ENCODE measurements around the gene KNDC1. TPM values are rescaled to one million over a fixed set of nuclear protein-coding genes. Genes with fewer than 3 reads are reported as not detected.
A peak's percentile ranks its signal among the peaks of the same experiment; 100 is the strongest.

The KNDC1 gene
- total and polyA plus RNA-seq, 10 donors = 0.05 to 3.5 (median 1.0) TPM

GRCh38 chr10:133140417-133141143, 19.4 kb upstream of the KNDC1 start:
- no peak for DNase-seq
- Histone ChIP-seq H3K4me1 (no peaks in the 10 kb centered on the region), H3K36me3 (no peaks in the 10 kb centered on the region), H3K9me3 (no peaks in the 10 kb centered on the region), H3K4me3 (no peak overlapping the region), H3K27me3 (replicated peaks in 1 of 7) (peaks cover 0 to 58% (median 12%) of the 10 kb centered on the region in 7 donors), H3K27ac (no peak overlapping the region)
- intact Hi-C loops (cut with DNase I; ENCODE audit: low total_unique reads) = loop anchor here (10.0 kb wide), 1 partner anchor 114 kb away; no protein-coding TSS in a partner anchor
- 77 to 81% (median 78%) methylated on average over 23 to 26 of the region's 26 CpGs for WGBS, 5 donors
- TF ChIP-seq POLR2A (IDR thresholded peaks at IDR 0.05) (no peak), POLR2AphosphoS5 (IDR thresholded peaks at IDR 0.05) (no peak)
- TF ChIP-seq, protein P1, sequence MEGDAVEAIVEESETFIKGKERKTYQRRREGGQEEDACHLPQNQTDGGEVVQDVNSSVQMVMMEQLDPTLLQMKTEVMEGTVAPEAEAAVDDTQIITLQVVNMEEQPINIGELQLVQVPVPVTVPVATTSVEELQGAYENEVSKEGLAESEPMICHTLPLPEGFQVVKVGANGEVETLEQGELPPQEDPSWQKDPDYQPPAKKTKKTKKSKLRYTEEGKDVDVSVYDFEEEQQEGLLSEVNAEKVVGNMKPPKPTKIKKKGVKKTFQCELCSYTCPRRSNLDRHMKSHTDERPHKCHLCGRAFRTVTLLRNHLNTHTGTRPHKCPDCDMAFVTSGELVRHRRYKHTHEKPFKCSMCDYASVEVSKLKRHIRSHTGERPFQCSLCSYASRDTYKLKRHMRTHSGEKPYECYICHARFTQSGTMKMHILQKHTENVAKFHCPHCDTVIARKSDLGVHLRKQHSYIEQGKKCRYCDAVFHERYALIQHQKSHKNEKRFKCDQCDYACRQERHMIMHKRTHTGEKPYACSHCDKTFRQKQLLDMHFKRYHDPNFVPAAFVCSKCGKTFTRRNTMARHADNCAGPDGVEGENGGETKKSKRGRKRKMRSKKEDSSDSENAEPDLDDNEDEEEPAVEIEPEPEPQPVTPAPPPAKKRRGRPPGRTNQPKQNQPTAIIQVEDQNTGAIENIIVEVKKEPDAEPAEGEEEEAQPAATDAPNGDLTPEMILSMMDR (IDR thresholded peaks at IDR 0.05 in 8 of 11, conservative IDR thresholded peaks at IDR 0.05 in 3 of 11) = no peak

- Histone ChIP-seq H3K36me3 (no peaks in the 10 kb centered on the region), H3K4me3 (no peak overlapping the region), H3K27ac (no peak overlapping the region), H3K27me3 (replicated peaks in 1 of 7) (peaks cover 0 to 66% (median 12%) of the 10 kb centered on the region in 7 donors), H3K9me3 (no peaks in the 10 kb centered on the region), H3K4me1 (no peaks in the 10 kb centered on the region)
- DNase-seq = no peak
- intact Hi-C loops (cut with DNase I; ENCODE audit: low total_unique reads) = loop anchor here (10.0 kb wide), 1 partner anchor 113 kb away; no protein-coding TSS in a partner anchor
- TF ChIP-seq POLR2AphosphoS5 (IDR thresholded peaks at IDR 0.05) (no peak), POLR2A (IDR thresholded peaks at IDR 0.05) (no peak)
- TF ChIP-seq, protein P1 (IDR thresholded peaks at IDR 0.05 in 8 of 11, conservative IDR thresholded peaks at IDR 0.05 in 3 of 11) = no peak
- 69 to 89% (median 82%) methylated on average over 3 to 28 of the region's 28 CpGs for WGBS, 5 donors
Observed at GRCh38 chr10:133141144-133141957, 18.7 kb upstream of the KNDC1 start.

DNA sequence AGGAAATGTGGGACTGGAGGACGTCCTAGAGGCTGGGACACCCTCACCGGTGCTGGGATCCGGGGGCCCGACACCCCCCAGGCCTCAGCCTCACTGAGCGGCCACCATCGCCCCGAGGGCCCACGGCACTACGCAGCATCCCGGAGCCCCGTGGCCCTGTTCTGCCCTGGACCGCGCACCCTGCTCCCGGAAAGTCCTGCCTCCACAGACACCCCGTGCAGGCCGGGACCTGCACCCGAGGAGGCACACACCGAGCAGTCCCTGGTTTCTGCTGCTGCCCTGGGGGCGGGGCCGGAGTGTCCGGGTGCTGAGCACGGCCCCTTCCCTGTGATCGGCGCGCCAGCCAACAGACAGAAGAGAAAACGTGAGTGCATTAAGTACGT, 18.1 kb upstream of the KNDC1 start:
- WGBS, 5 donors = 81 to 93% (median 87%) methylated on average over 17 to 27 of the region's 27 CpGs
- H3K36me3 ChIP-seq = no peaks in the 10 kb centered on the region
- peaks cover 0 to 2% (median under 1%) of the 10 kb centered on the region in 8 donors for H3K9me3 ChIP-seq
- no peaks in the 10 kb centered on the region for H3K4me1 ChIP-seq
- no peak for TF ChIP-seq POLR2A (IDR thresholded peaks at IDR 0.05)
- no peak overlapping the region for H3K4me3 ChIP-seq
- peaks cover 0 to 72% (median 12%) of the 10 kb centered on the region in 7 donors for H3K27me3 ChIP-seq (replicated peaks in 1 of 7)
- H3K27ac ChIP-seq = no peak overlapping the region
- intact Hi-C loops (cut with DNase I; ENCODE audit: low total_unique reads) = loop anchor here (10.0 kb wide), 1 partner anchor 113 kb away; no protein-coding TSS in a partner anchor
- DNase-seq = peak; percentile 62

DNA sequence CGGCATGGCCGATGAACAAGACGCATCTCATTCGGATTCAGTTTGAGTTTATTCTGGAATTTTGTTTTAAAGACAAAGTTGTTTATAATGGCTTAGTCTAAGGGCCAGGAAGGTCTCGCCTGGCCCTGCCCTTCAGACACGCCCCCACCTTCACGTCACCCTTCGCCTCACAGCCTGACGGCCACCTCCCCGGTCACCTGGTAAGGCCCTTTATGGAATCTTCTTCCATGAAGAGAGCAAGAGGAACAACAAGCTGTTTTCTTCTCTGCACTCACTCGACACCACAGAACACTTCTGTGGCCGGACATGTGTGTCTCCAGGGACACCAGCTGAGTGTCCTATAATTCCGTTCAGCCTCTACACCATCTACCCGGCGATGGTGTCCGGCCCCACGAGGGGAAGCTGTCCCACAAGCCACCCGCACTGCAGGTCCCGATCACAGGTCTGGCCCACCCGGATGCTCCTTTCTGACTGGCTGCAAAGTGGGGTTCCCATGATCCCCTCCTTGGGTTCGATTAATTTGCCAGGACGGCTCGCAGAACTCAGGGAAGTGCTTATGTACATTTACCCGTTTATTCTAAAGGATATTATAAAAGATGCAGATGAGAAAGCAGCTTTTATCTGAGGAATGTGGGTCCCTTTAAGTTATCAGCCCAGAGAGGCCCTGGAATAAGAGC, 17.4 kb upstream of the KNDC1 start:
- H3K36me3 ChIP-seq = no peaks in the 10 kb centered on the region
- DNase-seq = no peak
- no peak overlapping the region for H3K27ac ChIP-seq
- no peaks in the 10 kb centered on the region for H3K4me1 ChIP-seq
- no peak overlapping the region for H3K4me3 ChIP-seq
- WGBS, 5 donors = 85 to 90% (median 89%) methylated on average over 24 of the region's 24 CpGs
- peaks cover 0 to 77% (median 12%) of the 10 kb centered on the region in 7 donors for H3K27me3 ChIP-seq (replicated peaks in 1 of 7)
- TF ChIP-seq POLR2AphosphoS5 (IDR thresholded peaks at IDR 0.05) (no peak), POLR2A (IDR thresholded peaks at IDR 0.05) (no peak)
- TF ChIP-seq, protein P1 (IDR thresholded peaks at IDR 0.05 in 8 of 11, conservative IDR thresholded peaks at IDR 0.05 in 3 of 11) = no peak
- intact Hi-C loops (cut with DNase I; ENCODE audit: low total_unique reads) = loop anchor here (10.0 kb wide), 1 partner anchor 112 kb away; no protein-coding TSS in a partner anchor
- peaks cover 0 to 10% (median 5%) of the 10 kb centered on the region in 8 donors for H3K9me3 ChIP-seq
